ENCODE results near the gene WNT2. TPM values are rescaled to one million over a fixed set of nuclear protein-coding genes. Genes with fewer than 3 reads are reported as not detected.

Gene WNT2
- 1.1 and 1.7 TPM in 2 replicates for total RNA-seq (2013; cell fraction: nucleolus; rRNA removed)
- 0.22 and 0.28 TPM in 2 replicates for total RNA-seq (2014; rRNA removed)
- 0.09 and 0.31 TPM in 2 replicates for total RNA-seq (2014; rRNA removed; fragmentation: Illumina TruSeq; extraction: Trizol)
- 0.15 and 0.37 TPM in 2 replicates for total RNA-seq (2021)
- not detected for polyA plus RNA-seq (2011; ENCODE audit: low read depth)
- polyA plus RNA-seq (2011; rRNA removed), result 0.23 and 0.34 TPM in 2 replicates
- 0.33 and 0.60 TPM in 2 replicates for polyA plus RNA-seq (2011; cell fraction: cytosol; rRNA removed)
- 0.46 and 0.66 TPM in 2 replicates for polyA plus RNA-seq (2011; cell fraction: nucleus; rRNA removed)
- polyA plus RNA-seq (2012), result 0.08 and 0.14 TPM in 2 replicates
- 0.10 TPM in 1 of 2 replicates, not detected in the other for polyA plus RNA-seq (2014; fragmentation: Illumina TruSeq; extraction: Trizol)
- under 1 TPM; 0.07 to 0.23 TPM for polyA plus RNA-seq (2014; fragmentation: Nextera tagmentation; extraction: Ambion mirVana)
- 0.08 and 1.3 TPM in 2 replicates for polyA plus RNA-seq (2014; rRNA removed)
- polyA plus RNA-seq (2016; fragmentation: Nextera tagmentation; extraction: Ambion mirVana), result under 1 TPM; 0.16 to 0.30 TPM
- 0.29 and 0.57 TPM in 2 replicates for polyA minus RNA-seq (2011; rRNA and poly(A)+ RNA removed)
- polyA minus RNA-seq (2011; cell fraction: cytosol; rRNA and poly(A)+ RNA removed), result not detected in 2 replicates
- 0.12 TPM in 1 of 2 replicates, not detected in the other for polyA minus RNA-seq (2011; cell fraction: nucleus; rRNA and poly(A)+ RNA removed)
- percentile 28 among the genes with signal in this experiment for Bru-seq, nascent RNA
- percentile 25 among the genes with signal in this experiment for BruChase-seq, experiment 1, labeled RNA remaining after a 6-hour chase
- BruChase-seq, experiment 2, labeled RNA remaining after a 2-hour chase, result percentile 18 among the genes with signal in this experiment
- long read RNA-seq, experiment 1, result 0 reads
- long read RNA-seq, experiment 2, partial matches to known transcripts, result 0 of 2 reads
- long read RNA-seq, experiment 2, other reads (novel, unspliced or antisense), result 0 of 2 reads

- Histone ChIP-seq H3K27me3 (replicated peaks in 1 of 2; ENCODE audit: control insufficient read depth in 2 of 2, insufficient read depth in 2 of 2, low read length in 1 of 2) (peaks cover 10 to 27% of the 10 kb centered on the region in 2 experiments), H3K9ac (ENCODE audit: control insufficient read depth, insufficient read depth, low read length) (no peak within 1 kb of the TSS), H3K79me2 (ENCODE audit: control insufficient read depth, insufficient read depth, low read length) (no peaks in the 10 kb centered on the region), H3K4me2 (ENCODE audit: control insufficient read depth, insufficient read depth) (peak within 1 kb of the TSS; percentile 81), H3K36me3 (ENCODE audit: control insufficient read depth in 2 of 2, insufficient read depth in 2 of 2, low read length in 1 of 2) (no peaks in the 10 kb centered on the region), H4K20me1 (ENCODE audit: control insufficient read depth, insufficient read depth) (no peaks in the 10 kb centered on the region), H2AFZ (ENCODE audit: control insufficient read depth, low read depth, low read length) (peak within 1 kb of the TSS; percentile 46), H3K9me3 (replicated peaks; ENCODE audit: control insufficient read depth, insufficient read depth, low read length) (no peaks in the 10 kb centered on the region; the same call in 2 of the 3 replicates), H3K27ac (ENCODE audit: control insufficient read depth, insufficient read depth) (no peak within 1 kb of the TSS), H3K4me1 (ENCODE audit: control insufficient read depth, insufficient read depth, low read length) (no peaks in the 10 kb centered on the region), H3K4me3 (peak within 1 kb of the TSS; percentile 49)
- FAIRE-seq (no peak), ATAC-seq (peak; percentile 61), DNase-seq (ENCODE audit: low read depth, low spot score) (no peak)
- RAD21 ChIA-PET (ENCODE audit: unreplicated experiment), result interaction anchor here (0.7 to 3.4 kb wide), 8 partner anchors 10 to 85 kb away, joined by 3 to 26 read pairs (median 3); no protein-coding TSS in a partner anchor
- WGBS (ENCODE audit: insufficient coverage, insufficient replicate concordance, low lambda C conversion rate, missing lambda C conversion rate), result 37% methylated on average over 57 of the region's 60 CpGs
- in situ Hi-C loops (cut with MboI), result no loop called here
- CTCF ChIA-PET, result interaction anchor here (1.0 to 2.0 kb wide), 5 partner anchors 10 to 58 kb away, joined by 3 to 7 read pairs (median 4); no protein-coding TSS in a partner anchor
- TF ChIP-seq NR2F1 (conservative IDR thresholded peaks at IDR 0.05) (peak; percentile 67), PBX3 (IDR thresholded peaks at IDR 0.05; ENCODE audit: insufficient replicate concordance, low read depth, low read length) (no peak), LARP7 (IDR thresholded peaks at IDR 0.05) (peak; percentile 33; the same call in 1 of the 2 replicates), ZNF687 (IDR thresholded peaks at IDR 0.05) (peak; percentile 28; the same call in 1 of the 2 replicates), IKZF1 (conservative IDR thresholded peaks at IDR 0.05) (peak; percentile 36; the same call in 1 of the 2 replicates), ATF7 (IDR thresholded peaks at IDR 0.05; ENCODE audit: low read depth) (no peak), HDAC6 (IDR thresholded peaks at IDR 0.05; ENCODE audit: unreplicated experiment) (peak; percentile 96)
- SMC1A ChIA-PET (ENCODE audit: uncharacterized antibody, unreplicated experiment), result interaction anchor here (0.7 to 5.5 kb wide), 8 partner anchors 8 to 110 kb away, joined by 3 to 41 read pairs (median 8); no protein-coding TSS in a partner anchor
- POLR2A ChIA-PET, result interaction anchor here (1.1 to 1.2 kb wide), 2 partner anchors 39 to 92 kb away, joined by 3 to 5 read pairs; no protein-coding TSS in a partner anchor
- intact Hi-C loops (cut with micrococcal nuclease; ENCODE audit: unreplicated experiment), result no loop called here
- no TSS peak for BruUV-seq (replicated peaks)
Measured at GRCh38 chr7:117322741-117323304, at the start of gene WNT2. TSS of gene WNT2 (minus strand) at chr7:117323058. CDS start at chr7:117322989, 69 bp downstream.

All from GM12878 (cell line).